SK-N-SH treated with all-trans-retinoic acid at 6 μM for 48 hours (cell line): ENCODE data around the gene CELSR2.

ENCODE experiments used
- BACH2 ChIP-seq: fragments of 250-450 bp; sonication (Bioruptor Pico); IDR thresholded peaks from 2 replicates; pipeline ENCODE4 v1.9.0; 2021; ENCODE audit warnings: mild to moderate bottlenecking, borderline replicate concordance
- GLIS3 ChIP-seq: fragments of 250-450 bp; sonication (Bioruptor Pico); IDR thresholded peaks from 2 replicates; pipeline ENCODE4 v1.5.0; 2020; ENCODE audit warnings: mild to moderate bottlenecking, moderate library complexity
- TOX ChIP-seq: fragments of 250-450 bp; sonication (Bioruptor Pico); IDR thresholded peaks from 2 replicates; pipeline ENCODE4 v1.8.0; 2021; ENCODE audit warnings: mild to moderate bottlenecking, moderate library complexity, borderline replicate concordance
- TF ChIP-seq, protein P1 (sequence below): fragments of 250-450 bp; sonication (Bioruptor Pico); IDR thresholded peaks from 2 replicates; pipeline ENCODE4 v1.5.1; 2020; ENCODE audit warnings: low read depth, mild to moderate bottlenecking, moderate library complexity
- TF ChIP-seq, protein P2 (sequence below): fragments of 250-450 bp; sonication (Bioruptor Pico); IDR thresholded peaks from 2 replicates; pipeline ENCODE4 v1.5.1; 2021; ENCODE audit warnings: mild to moderate bottlenecking, moderate library complexity

DNA sequence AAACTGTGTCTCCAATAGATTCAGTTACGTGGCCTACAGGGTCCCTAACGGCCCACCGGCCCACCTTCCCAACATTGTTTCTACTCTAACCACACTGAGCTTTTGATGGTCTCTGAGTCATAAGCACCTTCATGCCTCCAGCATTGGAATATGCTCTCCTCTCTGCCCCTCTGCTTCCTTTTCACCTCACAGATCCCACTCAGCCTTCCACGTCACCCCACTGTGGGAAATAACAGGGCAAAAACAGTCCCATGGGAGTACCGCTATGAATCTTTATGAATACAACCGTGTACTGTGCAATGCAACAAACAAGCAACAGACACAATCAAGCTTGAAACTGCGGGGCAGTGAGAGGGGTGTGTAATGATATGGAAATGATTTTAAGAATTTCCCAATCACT is 40.9 kb upstream of the CELSR2 start:
- TF ChIP-seq, protein P1, sequence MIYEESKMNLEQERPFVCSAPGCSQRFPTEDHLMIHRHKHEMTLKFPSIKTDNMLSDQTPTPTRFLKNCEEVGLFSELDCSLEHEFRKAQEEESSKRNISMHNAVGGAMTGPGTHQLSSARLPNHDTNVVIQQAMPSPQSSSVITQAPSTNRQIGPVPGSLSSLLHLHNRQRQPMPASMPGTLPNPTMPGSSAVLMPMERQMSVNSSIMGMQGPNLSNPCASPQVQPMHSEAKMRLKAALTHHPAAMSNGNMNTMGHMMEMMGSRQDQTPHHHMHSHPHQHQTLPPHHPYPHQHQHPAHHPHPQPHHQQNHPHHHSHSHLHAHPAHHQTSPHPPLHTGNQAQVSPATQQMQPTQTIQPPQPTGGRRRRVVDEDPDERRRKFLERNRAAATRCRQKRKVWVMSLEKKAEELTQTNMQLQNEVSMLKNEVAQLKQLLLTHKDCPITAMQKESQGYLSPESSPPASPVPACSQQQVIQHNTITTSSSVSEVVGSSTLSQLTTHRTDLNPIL (CRISPR knock-in tag): no peak
- TF ChIP-seq, protein P2, sequence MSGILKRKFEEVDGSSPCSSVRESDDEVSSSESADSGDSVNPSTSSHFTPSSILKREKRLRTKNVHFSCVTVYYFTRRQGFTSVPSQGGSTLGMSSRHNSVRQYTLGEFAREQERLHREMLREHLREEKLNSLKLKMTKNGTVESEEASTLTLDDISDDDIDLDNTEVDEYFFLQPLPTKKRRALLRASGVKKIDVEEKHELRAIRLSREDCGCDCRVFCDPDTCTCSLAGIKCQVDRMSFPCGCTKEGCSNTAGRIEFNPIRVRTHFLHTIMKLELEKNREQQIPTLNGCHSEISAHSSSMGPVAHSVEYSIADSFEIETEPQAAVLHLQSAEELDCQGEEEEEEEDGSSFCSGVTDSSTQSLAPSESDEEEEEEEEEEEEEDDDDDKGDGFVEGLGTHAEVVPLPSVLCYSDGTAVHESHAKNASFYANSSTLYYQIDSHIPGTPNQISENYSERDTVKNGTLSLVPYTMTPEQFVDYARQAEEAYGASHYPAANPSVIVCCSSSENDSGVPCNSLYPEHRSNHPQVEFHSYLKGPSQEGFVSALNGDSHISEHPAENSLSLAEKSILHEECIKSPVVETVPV (CRISPR knock-in tag): no peak
- no peak for TF ChIP-seq GLIS3
- TF ChIP-seq TOX (CRISPR knock-in tag): no peak
- no peak for TF ChIP-seq BACH2
